Adrenal gland (tissue), 12 donors: Measurements from ENCODE around the gene PPT1. TPM values are rescaled to one million over a fixed set of nuclear protein-coding genes. Genes with fewer than 3 reads are reported as not detected.

Source experiments
- DNase-seq, 7 donors: peaks; one replicate each; pipeline ENCODE4 v3.0.0-alpha.2; 2019 to 2020
- H3K27ac ChIP-seq, 5 donors: fragments of 200-600 bp; sonication (generic) in 4 of 5; 1 replicate in 3 of 5; 2 replicates in 2 of 5; pipeline versions ENCODE4 v1.5.1 to v1.8.0; 2016 to 2020; ENCODE audit warnings: mild to moderate bottlenecking in 1 of 5
- H3K27me3 ChIP-seq: fragments of 200-600 bp; 2 replicates; pipeline ENCODE4 v1.8.0; 2021
- H3K36me3 ChIP-seq, 2 donors: fragments of 200-600 bp; replicated peaks in 1 of 2; 1 replicate in 1 of 2; 2 replicates in 1 of 2; pipeline versions ENCODE4 v1.5.1 to v1.8.0; 2018 to 2022
- H3K4me1 ChIP-seq, 2 donors: fragments of 200-600 bp; replicated peaks in 1 of 2; 1 replicate in 1 of 2; 2 replicates in 1 of 2; pipeline versions ENCODE4 v1.5.1 to v1.8.0; 2018 to 2021
- H3K4me3 ChIP-seq, 4 donors: fragments of 200-600 bp; sonication (generic) in 3 of 4; one replicate each; pipeline ENCODE4 v1.5.1; 2016 to 2018
- H3K9me3 ChIP-seq, 3 donors: fragments of 200-600 bp; sonication (generic) in 1 of 3; replicated peaks in 1 of 3; 1 replicate in 2 of 3; 2 replicates in 1 of 3; pipeline versions ENCODE4 v1.5.1 to v1.8.0; 2016 to 2021
- POLR2A ChIP-seq, 2 donors: fragments of 450-650 bp; IDR thresholded peaks; one replicate each; pipeline ENCODE4 v1.6.1; 2017; ENCODE audit warnings: antibody characterized with exemption in 2 of 2, mild to moderate bottlenecking in 2 of 2, moderate library complexity in 1 of 2
- WGBS, 4 donors: extraction: QIAGEN DNeasy Blood & Tissue Kit in 2 of 4; methylation state at CpG; one replicate each; pipeline versions ENCODE4 v1.1.5 to v1.1.7; 2013 to 2017; 5-methylcytosine and 5-hydroxymethylcytosine counted together
- intact Hi-C, 2 donors: fragments of 100-400 bp; cut with DNase I; formaldehyde crosslinking; loops; one replicate each; pipeline versions ENCODE4 v1.14.1 to v1.15.0; 2022 to 2023
- polyA plus RNA-seq, 3 donors: library from polyadenylated mRNA; stranded (reverse); fragments of 200-250 nt in 2 of 3; fragments of 350-450 nt in 1 of 3; fragmentation: Illumina TruSeq in 1 of 3; extraction: RNeasy Lipid Tissue Mini Kit (QIAGEN cat#74804) in 1 of 3; gene quantifications; one replicate each; pipeline ENCODE4 v1.2.3, GENCODE V29; 2013 to 2014
- total RNA-seq, 9 donors: library from RNA; depleted of rRNA in 4 of 9; stranded (reverse); fragments of >200 nt in 4 of 9; fragments of 120-200 nt in 1 of 9; fragmentation: NEBNext Ultra II Directional in 1 of 9; extraction: Animal tissue kit (Norgen Biotek cat#: 25700) in 1 of 9; gene quantifications; one replicate each; pipeline versions ENCODE4 v1.1.0 to v1.2.4, GENCODE V29; 2013 to 2023
- TF ChIP-seq, protein P1 (sequence below), 6 experiments: fragments of 450-650 bp in 4 of 6; fragments of 200-600 bp in 2 of 6; sonication (generic) in 1 of 6; IDR thresholded peaks; 1 replicate in 5 of 6; 2 replicates in 1 of 6; pipeline versions ENCODE4 v1.5.1 to v1.8.0; 2016 to 2021; ENCODE audit warnings: antibody characterized with exemption in 6 of 6, mild to moderate bottlenecking in 2 of 6, moderate library complexity in 1 of 6
- donor health status: healthy with polysubstance abuse.
- donor health status: Bipolar disorder and iron deficiency.
- donor health status: DM: yes; HTN: yes; CAD: no.
- donor health status: DM: no; HTN: no; CAD: no.
- donor health status: DM: no; HTN: no; CAD: no.
- donor health status: DM: yes; HTN: yes; CAD: no.

The PPT1 gene
- total and polyA plus RNA-seq, 12 donors: 55.3 to 136 (median 76.6) TPM

DNA sequence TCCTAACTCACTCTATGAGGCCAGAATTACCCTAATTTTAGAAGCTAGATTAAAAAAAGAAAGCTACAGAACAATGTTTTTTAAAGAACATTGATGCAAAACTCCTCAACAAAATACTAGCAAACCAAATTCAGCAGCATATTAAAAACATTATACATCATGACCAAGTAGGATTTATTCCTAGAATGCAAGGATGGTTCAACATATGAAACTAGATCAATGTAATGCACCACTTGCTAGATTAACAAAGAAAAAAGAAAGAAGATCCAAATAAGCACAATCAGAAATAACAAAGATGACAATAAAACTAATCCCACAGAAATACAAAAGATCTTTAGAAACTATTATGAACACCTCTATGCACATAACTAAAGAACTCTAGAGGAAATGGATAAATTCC lies 13.3 kb upstream of the PPT1 start:
- peaks cover 8% of the 10 kb centered on the region for H3K27me3 ChIP-seq
- no peaks in the 10 kb centered on the region for H3K9me3 ChIP-seq
- no peak for TF ChIP-seq POLR2A (IDR thresholded peaks at IDR 0.05)
- TF ChIP-seq, protein P1, sequence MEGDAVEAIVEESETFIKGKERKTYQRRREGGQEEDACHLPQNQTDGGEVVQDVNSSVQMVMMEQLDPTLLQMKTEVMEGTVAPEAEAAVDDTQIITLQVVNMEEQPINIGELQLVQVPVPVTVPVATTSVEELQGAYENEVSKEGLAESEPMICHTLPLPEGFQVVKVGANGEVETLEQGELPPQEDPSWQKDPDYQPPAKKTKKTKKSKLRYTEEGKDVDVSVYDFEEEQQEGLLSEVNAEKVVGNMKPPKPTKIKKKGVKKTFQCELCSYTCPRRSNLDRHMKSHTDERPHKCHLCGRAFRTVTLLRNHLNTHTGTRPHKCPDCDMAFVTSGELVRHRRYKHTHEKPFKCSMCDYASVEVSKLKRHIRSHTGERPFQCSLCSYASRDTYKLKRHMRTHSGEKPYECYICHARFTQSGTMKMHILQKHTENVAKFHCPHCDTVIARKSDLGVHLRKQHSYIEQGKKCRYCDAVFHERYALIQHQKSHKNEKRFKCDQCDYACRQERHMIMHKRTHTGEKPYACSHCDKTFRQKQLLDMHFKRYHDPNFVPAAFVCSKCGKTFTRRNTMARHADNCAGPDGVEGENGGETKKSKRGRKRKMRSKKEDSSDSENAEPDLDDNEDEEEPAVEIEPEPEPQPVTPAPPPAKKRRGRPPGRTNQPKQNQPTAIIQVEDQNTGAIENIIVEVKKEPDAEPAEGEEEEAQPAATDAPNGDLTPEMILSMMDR (IDR thresholded peaks at IDR 0.05): no peak
- no peak for DNase-seq
- no peaks in the 10 kb centered on the region for H3K36me3 ChIP-seq
- intact Hi-C loops: no loop called here
- no peak overlapping the region for H3K4me3 ChIP-seq
- no peak overlapping the region for H3K27ac ChIP-seq
- no peaks in the 10 kb centered on the region for H3K4me1 ChIP-seq

DNA sequence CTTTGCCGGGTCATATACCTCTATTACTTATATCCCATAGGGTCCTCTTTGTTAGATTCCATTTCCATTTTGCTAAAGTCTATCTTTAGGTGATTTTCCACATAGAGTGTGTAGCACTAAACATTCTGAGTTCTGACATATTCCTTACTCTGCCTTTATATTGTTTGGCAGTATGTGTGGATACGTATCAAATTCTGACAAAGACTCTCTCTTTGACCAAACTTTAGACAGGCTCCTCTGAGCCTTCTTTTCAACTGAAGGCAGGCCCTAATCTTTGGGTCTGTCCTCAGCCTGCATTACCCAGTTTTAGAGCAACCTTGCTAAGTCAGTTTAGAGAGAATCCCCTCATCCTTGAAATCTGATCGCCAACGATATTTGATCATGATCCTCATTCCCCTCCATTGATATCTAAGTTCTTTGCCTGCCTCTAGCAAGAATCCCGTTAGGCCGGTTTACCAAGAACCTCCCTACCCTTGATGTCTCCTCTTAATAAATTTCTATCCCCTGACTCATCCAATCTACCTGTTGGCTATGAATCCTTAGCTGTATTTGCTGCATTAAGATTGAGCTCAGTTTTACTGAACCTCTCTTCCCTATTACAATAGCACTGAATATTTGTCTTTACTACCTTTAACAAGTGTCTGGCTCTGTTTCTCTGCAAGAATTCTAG lies 10.4 kb upstream of the PPT1 start:
- intact Hi-C loops: no loop called here
- TF ChIP-seq POLR2A (IDR thresholded peaks at IDR 0.05): no peak
- TF ChIP-seq, protein P1 (IDR thresholded peaks at IDR 0.05): no peak
- H3K4me3 ChIP-seq: no peak overlapping the region
- H3K27me3 ChIP-seq: peaks cover 8% of the 10 kb centered on the region
- no peak overlapping the region for H3K27ac ChIP-seq
- H3K9me3 ChIP-seq: peaks cover 0 to 8% (median 0%) of the 10 kb centered on the region in 3 donors
- WGBS, 4 donors: 87 to 93% (median 90%) methylated on average over 6 of the region's 6 CpGs
- no peaks in the 10 kb centered on the region for H3K36me3 ChIP-seq
- no peaks in the 10 kb centered on the region for H3K4me1 ChIP-seq
- no peak for DNase-seq

DNA sequence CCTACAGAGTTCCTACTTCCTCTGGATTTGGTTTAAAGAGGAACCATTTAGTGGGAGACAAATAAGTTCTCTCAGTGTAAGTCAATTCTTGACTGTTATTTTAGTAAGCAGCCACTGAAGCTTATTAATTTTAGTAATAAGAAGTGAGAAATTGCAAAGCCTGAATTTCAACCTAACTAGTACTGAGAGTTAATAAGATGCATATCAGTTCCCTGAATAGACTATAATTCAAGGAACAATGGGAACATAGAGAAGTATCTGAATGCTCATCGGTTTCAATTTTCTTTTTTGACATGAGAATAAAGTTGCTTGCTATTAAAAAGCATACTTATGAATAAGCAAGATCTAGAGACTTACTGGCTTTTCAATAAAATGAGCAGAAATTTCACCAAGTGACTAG lies 8.0 kb upstream of the PPT1 start:
- 67 to 83% (median 77%) methylated on average over 1 of the region's 1 CpG for WGBS, 4 donors
- DNase-seq: no peak
- H3K27ac ChIP-seq: no peak overlapping the region
- peaks cover 8% of the 10 kb centered on the region for H3K27me3 ChIP-seq
- TF ChIP-seq POLR2A (IDR thresholded peaks at IDR 0.05): no peak
- TF ChIP-seq, protein P1 (IDR thresholded peaks at IDR 0.05): no peak
- no peak overlapping the region for H3K4me3 ChIP-seq
- H3K36me3 ChIP-seq: no peaks in the 10 kb centered on the region
- intact Hi-C loops: no loop called here
- H3K9me3 ChIP-seq: peaks cover 0 to 9% (median 0%) of the 10 kb centered on the region in 3 donors
- H3K4me1 ChIP-seq: no peaks in the 10 kb centered on the region

DNA sequence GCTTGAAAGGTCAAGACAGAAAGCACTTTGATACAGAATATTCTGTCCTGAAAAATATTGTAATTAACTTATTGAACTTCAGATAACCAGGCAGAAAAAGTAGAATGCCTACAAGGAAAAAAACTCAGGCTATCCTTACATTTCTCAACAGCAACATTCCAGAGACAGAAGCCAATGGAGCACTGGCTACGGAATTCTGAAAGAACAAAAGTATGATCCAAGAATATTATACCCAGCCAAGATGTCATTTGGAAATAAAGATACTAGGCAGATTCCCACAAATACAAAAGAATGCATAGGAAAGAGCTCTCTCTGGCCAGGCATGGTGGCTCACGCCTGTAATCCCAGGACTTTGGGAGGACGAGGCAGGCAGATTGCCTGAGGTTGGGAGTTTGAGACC lies 5.8 kb upstream of the PPT1 start:
- H3K36me3 ChIP-seq: no peaks in the 10 kb centered on the region
- 73 to 84% (median 78%) methylated on average over 3 of the region's 3 CpGs for WGBS, 4 donors
- DNase-seq: no peak
- TF ChIP-seq POLR2A (IDR thresholded peaks at IDR 0.05): no peak
- TF ChIP-seq, protein P1 (IDR thresholded peaks at IDR 0.05): no peak
- intact Hi-C loops: no loop called here
- H3K27ac ChIP-seq: no peak overlapping the region
- peaks cover 0 to 9% (median 0%) of the 10 kb centered on the region in 3 donors for H3K9me3 ChIP-seq
- H3K27me3 ChIP-seq: no peaks in the 10 kb centered on the region
- H3K4me3 ChIP-seq: no peak overlapping the region
- H3K4me1 ChIP-seq: no peaks in the 10 kb centered on the region
